Thoracic aorta (tissue), 2 donors: ENCODE results near the gene XPR1. TPM values are rescaled to one million over a fixed set of nuclear protein-coding genes. Genes with fewer than 3 reads are reported as not detected.

Experiments used
- ATAC-seq: fragments of 150-250 bp; one replicate; pipeline ENCODE4 v1.8.0; 2017; ENCODE audit warnings: low read depth; ENCODE audit not compliant: insufficient number of reproducible peaks, low FRiP score
- DNase-seq: peaks from one replicate; pipeline ENCODE4 v3.0.0-alpha.2; 2020; ENCODE audit warnings: low spot score
- H3K27ac ChIP-seq, 2 donors: fragments of 200-600 bp; sonication (generic); 1 replicate in 1 of 2; 2 replicates in 1 of 2; pipeline ENCODE4 v1.5.1; 2016; ENCODE audit warnings: mild to moderate bottlenecking in 2 of 2, moderate library complexity in 2 of 2
- H3K27me3 ChIP-seq: fragments of 200-600 bp; sonication (generic); replicated peaks from 2 replicates; pipeline ENCODE4 v1.6.0; 2016; ENCODE audit warnings: mild to moderate bottlenecking; ENCODE audit not compliant: insufficient read depth
- H3K36me3 ChIP-seq: fragments of 200-600 bp; sonication (generic); one replicate; pipeline ENCODE4 v1.5.1; 2016
- H3K4me1 ChIP-seq, 2 donors: fragments of 200-600 bp; sonication (generic); 1 replicate in 1 of 2; 2 replicates in 1 of 2; pipeline versions ENCODE4 v1.5.1 to v1.6.0; 2016; ENCODE audit warnings: low read depth in 2 of 2, mild to moderate bottlenecking in 1 of 2; ENCODE audit not compliant: control insufficient read depth in 1 of 2
- H3K4me3 ChIP-seq: fragments of 200-600 bp; sonication (generic); 2 replicates; pipeline ENCODE4 v1.5.1; 2016; ENCODE audit warnings: mild to moderate bottlenecking
- H3K9me3 ChIP-seq: fragments of 200-600 bp; sonication (generic); 2 replicates; pipeline ENCODE4 v1.5.1; 2016
- total RNA-seq, 2 donors: library from RNA; depleted of rRNA; stranded (reverse); fragments of >200 nt; gene quantifications; one replicate each; pipeline versions ENCODE4 v1.1.0 to v1.2.3, GENCODE V29; 2016
- TF ChIP-seq, protein P1 (sequence below): fragments of 200-600 bp; sonication (generic); IDR thresholded peaks from one replicate; pipeline ENCODE4 v1.5.1; 2019; ENCODE audit warnings: antibody characterized with exemption

Gene XPR1
- total RNA-seq, 2 donors from 2014 or later, result 29.1 to 42.8 TPM

DNA sequence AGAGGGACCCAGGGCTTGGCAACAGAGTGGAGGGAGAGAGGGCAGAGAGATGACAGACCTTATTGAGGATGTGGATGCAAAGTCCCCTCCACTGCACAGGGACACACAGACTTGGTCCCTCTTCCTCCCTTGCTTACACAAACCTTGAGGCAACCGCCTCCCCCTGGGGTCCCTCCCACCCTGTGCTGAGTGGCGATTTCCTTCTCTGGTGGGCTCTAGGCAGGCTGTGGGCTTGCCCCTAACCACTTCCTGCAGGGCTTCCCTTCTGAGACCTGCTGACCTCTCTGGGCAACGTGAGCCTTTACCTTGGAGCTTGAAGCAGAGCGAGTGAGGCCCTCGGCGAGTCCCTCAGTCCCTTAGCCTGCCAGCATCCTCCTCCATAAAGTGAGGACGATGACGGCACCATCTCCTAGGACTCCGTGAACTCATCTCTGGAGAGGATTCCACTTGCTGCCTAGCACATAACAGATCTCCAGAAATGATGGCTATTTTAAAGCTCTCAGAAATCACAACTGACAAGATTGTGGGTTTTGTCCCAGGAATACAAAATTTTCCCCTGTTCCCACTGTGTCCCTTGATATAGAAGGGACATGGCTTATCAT lies 305.9 kb downstream of the XPR1 start:
- peaks cover 17% of the 10 kb centered on the region for H3K36me3 ChIP-seq
- no peaks in the 10 kb centered on the region for H3K9me3 ChIP-seq
- no peak for DNase-seq

DNA sequence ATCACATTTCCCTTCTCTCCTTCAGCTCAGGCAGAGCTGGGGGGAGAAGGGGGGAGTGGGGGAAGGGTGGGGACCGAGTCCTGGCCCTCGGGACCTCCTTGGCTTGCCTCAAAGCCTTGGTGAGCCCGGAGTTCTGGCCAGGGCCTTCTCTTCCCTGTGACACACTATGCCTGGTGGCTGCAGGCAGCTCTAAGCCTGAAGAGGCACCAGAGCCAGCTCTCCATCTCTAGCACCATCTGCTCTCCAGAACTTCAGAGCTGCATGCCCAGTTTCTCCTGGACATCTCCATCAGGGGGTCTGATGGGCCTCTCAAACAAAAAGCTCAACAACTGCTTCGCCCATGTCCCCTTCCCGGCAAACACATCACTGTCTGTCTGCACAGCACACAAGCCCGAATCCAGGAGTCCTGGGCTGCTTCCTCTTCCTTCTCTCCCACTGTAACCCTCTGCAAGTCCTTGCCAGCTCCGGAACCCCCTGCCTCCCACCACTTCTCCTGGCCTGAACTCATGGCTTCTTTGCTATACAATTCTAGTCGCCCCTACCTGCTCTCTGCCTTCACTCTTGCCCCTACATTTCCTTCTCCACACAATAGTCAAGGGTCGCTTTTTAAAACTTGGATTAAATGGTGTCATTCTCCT lies 307.4 kb downstream of the XPR1 start:
- Histone ChIP-seq H3K36me3 (peaks cover 19% of the 10 kb centered on the region), H3K27me3 (no peaks in the 10 kb centered on the region)
- TF ChIP-seq, protein P1, sequence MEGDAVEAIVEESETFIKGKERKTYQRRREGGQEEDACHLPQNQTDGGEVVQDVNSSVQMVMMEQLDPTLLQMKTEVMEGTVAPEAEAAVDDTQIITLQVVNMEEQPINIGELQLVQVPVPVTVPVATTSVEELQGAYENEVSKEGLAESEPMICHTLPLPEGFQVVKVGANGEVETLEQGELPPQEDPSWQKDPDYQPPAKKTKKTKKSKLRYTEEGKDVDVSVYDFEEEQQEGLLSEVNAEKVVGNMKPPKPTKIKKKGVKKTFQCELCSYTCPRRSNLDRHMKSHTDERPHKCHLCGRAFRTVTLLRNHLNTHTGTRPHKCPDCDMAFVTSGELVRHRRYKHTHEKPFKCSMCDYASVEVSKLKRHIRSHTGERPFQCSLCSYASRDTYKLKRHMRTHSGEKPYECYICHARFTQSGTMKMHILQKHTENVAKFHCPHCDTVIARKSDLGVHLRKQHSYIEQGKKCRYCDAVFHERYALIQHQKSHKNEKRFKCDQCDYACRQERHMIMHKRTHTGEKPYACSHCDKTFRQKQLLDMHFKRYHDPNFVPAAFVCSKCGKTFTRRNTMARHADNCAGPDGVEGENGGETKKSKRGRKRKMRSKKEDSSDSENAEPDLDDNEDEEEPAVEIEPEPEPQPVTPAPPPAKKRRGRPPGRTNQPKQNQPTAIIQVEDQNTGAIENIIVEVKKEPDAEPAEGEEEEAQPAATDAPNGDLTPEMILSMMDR, result no peak

More for the DNA sequence above, 305.9 kb downstream of the XPR1 start:
- Histone ChIP-seq H3K4me1 (no peaks in the 10 kb centered on the region), H3K27me3 (no peaks in the 10 kb centered on the region), H3K27ac (no peak overlapping the region), H3K4me3 (no peak overlapping the region)
- no peak for ATAC-seq
- TF ChIP-seq, protein P1, result no peak

DNA sequence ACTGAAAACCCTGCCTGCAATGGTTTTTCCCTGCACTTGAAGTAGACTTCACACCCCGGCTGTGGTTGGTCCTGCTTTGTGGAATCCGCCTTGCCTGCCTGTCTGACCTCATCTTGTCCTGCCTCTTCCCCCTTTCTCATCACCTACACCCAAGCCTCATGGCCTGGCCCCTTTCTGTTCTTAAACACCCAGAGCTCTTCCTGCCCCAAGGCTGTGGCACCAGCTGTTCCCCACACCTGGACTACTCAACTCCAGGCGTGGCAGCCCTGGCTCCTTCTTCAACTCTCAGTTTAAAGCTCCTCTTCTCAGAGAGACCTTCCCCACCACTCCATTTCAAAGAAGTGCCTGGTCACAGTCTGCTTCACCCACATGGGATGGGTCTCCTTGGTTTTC lies 307.9 kb downstream of the XPR1 start:
- Histone ChIP-seq H3K36me3 (peaks cover 22% of the 10 kb centered on the region), H3K9me3 (no peaks in the 10 kb centered on the region), H3K27me3 (no peaks in the 10 kb centered on the region), H3K27ac (no peak overlapping the region), H3K4me1 (no peaks in the 10 kb centered on the region), H3K4me3 (no peak overlapping the region)
- TF ChIP-seq, protein P1, result no peak
- no peak for DNase-seq
- ATAC-seq, result no peak

More for the DNA sequence above, 307.4 kb downstream of the XPR1 start:
- no peak overlapping the region for H3K27ac ChIP-seq
- H3K4me1 ChIP-seq, result no peaks in the 10 kb centered on the region
- no peaks in the 10 kb centered on the region for H3K9me3 ChIP-seq
- ATAC-seq (no peak), DNase-seq (no peak)
- no peak overlapping the region for H3K4me3 ChIP-seq

Other genes starting within 250 kb of the XPR1 start
- gene ACBD6, start 129.4 kb upstream of the XPR1 start, total RNA-seq, result 10 to 100 TPM; 44.0 to 53.5 TPM
- gene OVAAL, start 73.1 kb upstream of the XPR1 start, total RNA-seq, result not detected